Skeletal muscle tissue (tissue), 4 donors: ENCODE measurements around the gene MBNL2. TPM values are rescaled to one million over a fixed set of nuclear protein-coding genes. Genes with fewer than 3 reads are reported as not detected.

Experiments
- H3K27ac ChIP-seq: one replicate; pipeline ENCODE4 v1.7.0; 2013; ENCODE audit warnings: mild to moderate bottlenecking, low read depth, low read length, inconsistent platforms
- H3K27me3 ChIP-seq, 3 donors: one replicate each; pipeline ENCODE4 v1.7.0; 2013; ENCODE audit warnings: low read length in 3 of 3; ENCODE audit not compliant: control insufficient read depth in 3 of 3, insufficient read depth in 3 of 3
- H3K36me3 ChIP-seq, 3 donors: one replicate each; pipeline ENCODE4 v1.7.0; 2013; ENCODE audit warnings: low read length in 3 of 3; ENCODE audit not compliant: control insufficient read depth in 3 of 3, insufficient read depth in 3 of 3
- H3K4me1 ChIP-seq, 3 donors: one replicate each; pipeline ENCODE4 v1.7.0; 2013; ENCODE audit warnings: low read length in 3 of 3, mild to moderate bottlenecking in 3 of 3; ENCODE audit not compliant: control insufficient read depth in 3 of 3, insufficient read depth in 3 of 3
- H3K4me3 ChIP-seq, 3 donors: one replicate each; pipeline ENCODE4 v1.7.0; 2013; ENCODE audit warnings: low read length in 3 of 3
- H3K9ac ChIP-seq, 3 donors: one replicate each; pipeline ENCODE4 v1.7.0; 2013; ENCODE audit warnings: low read length in 3 of 3, mild to moderate bottlenecking in 3 of 3, moderate library complexity in 2 of 3, low read depth in 1 of 3
- H3K9me3 ChIP-seq, 3 donors: one replicate each; pipeline ENCODE4 v1.7.0; 2013; ENCODE audit warnings: low read length in 3 of 3; ENCODE audit not compliant: control insufficient read depth in 3 of 3
- total RNA-seq: library from RNA; depleted of rRNA; stranded (reverse); fragments of >200 nt; gene quantifications from one replicate; pipeline ENCODE4 v1.2.3, GENCODE V29; 2014
- donor health status: Osteomylitis.

The MBNL2 gene
- total RNA-seq, 1 donor from 2014 or later: 30.3 TPM

- no peaks in the 10 kb centered on the region for H3K36me3 ChIP-seq
- H3K9ac ChIP-seq: no peak overlapping the region
- H3K4me1 ChIP-seq: no peaks in the 10 kb centered on the region
- H3K27me3 ChIP-seq: no peaks in the 10 kb centered on the region
- H3K27ac ChIP-seq: no peak overlapping the region
- no peak overlapping the region for H3K4me3 ChIP-seq
- H3K9me3 ChIP-seq: no peaks in the 10 kb centered on the region
These were observed 31.0 kb upstream of the MBNL2 start for GRCh38 chr13:97191142-97191541.

- no peaks in the 10 kb centered on the region for H3K4me1 ChIP-seq
- no peaks in the 10 kb centered on the region for H3K36me3 ChIP-seq
- no peak overlapping the region for H3K27ac ChIP-seq
- no peak overlapping the region for H3K9ac ChIP-seq
- no peak overlapping the region for H3K4me3 ChIP-seq
- no peaks in the 10 kb centered on the region for H3K27me3 ChIP-seq
- H3K9me3 ChIP-seq: no peaks in the 10 kb centered on the region
These were observed 30.5 kb upstream of the MBNL2 start for GRCh38 chr13:97191615-97192014.

DNA sequence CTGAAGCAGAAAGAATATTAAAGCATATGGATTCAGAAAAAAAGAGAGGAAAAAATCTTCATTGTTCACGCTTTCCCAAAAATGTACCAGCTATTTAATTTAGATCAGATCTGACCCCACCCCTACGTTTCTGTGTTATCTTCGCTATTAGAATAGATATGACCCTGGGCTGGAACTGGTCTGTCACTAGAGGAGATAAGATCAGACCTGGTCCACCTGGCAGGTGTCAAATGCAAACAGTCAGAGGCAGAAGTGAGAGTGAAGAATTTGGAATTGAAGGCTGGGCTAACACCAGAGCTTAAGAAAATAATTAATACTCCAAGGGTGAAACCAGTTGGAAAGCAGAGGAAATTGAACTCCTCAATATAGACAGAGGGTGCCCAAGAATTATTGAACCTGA is 30.0 kb upstream of the MBNL2 start:
- Histone ChIP-seq H3K4me3 (no peak overlapping the region), H3K9me3 (no peaks in the 10 kb centered on the region), H3K27ac (no peak overlapping the region), H3K27me3 (no peaks in the 10 kb centered on the region), H3K9ac (no peak overlapping the region), H3K36me3 (no peaks in the 10 kb centered on the region), H3K4me1 (no peaks in the 10 kb centered on the region)

DNA sequence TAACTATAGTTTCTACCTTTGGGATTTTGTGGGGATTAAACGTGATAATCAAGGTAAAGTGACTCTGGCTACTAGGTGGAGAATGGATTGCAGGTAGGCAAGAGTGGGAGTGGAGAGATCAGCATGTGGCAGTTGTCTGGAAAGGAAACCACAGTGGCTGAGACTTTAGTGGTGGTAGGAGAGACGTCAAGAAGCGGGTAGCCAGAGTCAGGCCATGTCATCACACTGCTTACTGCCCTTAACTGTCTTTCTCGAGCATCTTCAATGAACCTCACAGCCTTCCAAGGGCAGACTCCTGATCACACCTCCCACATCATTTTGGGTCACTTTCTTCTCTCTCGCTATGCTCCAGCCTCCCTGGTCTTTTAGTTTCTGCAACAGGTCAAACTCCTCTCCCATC is 28.6 kb upstream of the MBNL2 start:
- no peak overlapping the region for H3K9ac ChIP-seq
- H3K36me3 ChIP-seq: no peaks in the 10 kb centered on the region
- no peak overlapping the region for H3K27ac ChIP-seq
- no peak overlapping the region for H3K4me3 ChIP-seq
- H3K9me3 ChIP-seq: no peaks in the 10 kb centered on the region
- no peaks in the 10 kb centered on the region for H3K27me3 ChIP-seq
- H3K4me1 ChIP-seq: no peaks in the 10 kb centered on the region

- no peaks in the 10 kb centered on the region for H3K36me3 ChIP-seq
- no peaks in the 10 kb centered on the region for H3K9me3 ChIP-seq
- H3K4me1 ChIP-seq: no peaks in the 10 kb centered on the region
- no peak overlapping the region for H3K9ac ChIP-seq
- no peak overlapping the region for H3K27ac ChIP-seq
- H3K27me3 ChIP-seq: no peaks in the 10 kb centered on the region
- H3K4me3 ChIP-seq: no peak overlapping the region
These were observed 27.7 kb upstream of the MBNL2 start for GRCh38 chr13:97194479-97194878.

DNA sequence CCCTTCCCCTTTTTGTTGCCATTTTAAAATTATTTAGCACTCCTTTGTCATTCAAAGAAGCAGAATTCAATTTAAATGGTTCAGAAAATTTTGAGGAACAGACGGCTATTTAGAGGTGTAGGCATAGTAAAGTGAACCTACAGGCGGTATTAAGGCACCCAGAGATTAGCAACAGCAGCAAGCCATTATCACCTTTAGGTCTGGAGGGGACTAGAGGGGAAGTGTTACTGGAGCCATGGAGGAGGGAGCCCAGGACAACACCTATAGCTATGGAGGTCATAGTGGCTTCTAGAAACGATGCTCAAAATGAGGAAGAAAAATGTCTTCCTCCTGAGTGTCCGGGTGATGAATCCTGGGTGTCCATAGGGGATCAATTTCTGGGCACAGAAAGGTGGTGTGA is 25.8 kb upstream of the MBNL2 start:
- Histone ChIP-seq H3K9ac (no peak overlapping the region), H3K4me3 (no peak overlapping the region), H3K36me3 (no peaks in the 10 kb centered on the region), H3K4me1 (no peaks in the 10 kb centered on the region), H3K27me3 (no peaks in the 10 kb centered on the region), H3K27ac (no peak overlapping the region), H3K9me3 (no peaks in the 10 kb centered on the region)

DNA sequence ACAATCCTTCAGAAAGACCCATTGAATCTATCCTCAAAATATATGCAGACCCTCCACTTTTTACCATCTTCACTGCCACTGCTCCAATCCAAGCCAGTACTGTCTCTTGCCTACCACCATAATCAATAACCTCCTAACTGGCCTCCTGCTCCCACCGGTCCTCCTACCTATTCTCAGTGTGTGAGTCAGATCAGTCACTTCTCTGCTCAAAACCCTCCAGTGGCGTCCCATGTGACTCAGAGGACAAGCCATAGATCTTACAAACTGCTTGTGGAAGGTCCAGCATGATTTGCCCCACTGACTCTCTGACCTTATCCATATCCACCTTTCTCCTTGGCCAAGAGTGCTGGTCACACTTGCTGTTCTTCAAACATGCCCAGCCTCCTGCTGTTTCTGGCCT is 23.4 kb upstream of the MBNL2 start:
- H3K4me1 ChIP-seq: no peaks in the 10 kb centered on the region
- H3K4me3 ChIP-seq: no peak overlapping the region
- no peaks in the 10 kb centered on the region for H3K36me3 ChIP-seq
- no peak overlapping the region for H3K27ac ChIP-seq
- no peaks in the 10 kb centered on the region for H3K9me3 ChIP-seq
- no peaks in the 10 kb centered on the region for H3K27me3 ChIP-seq
- no peak overlapping the region for H3K9ac ChIP-seq

- Histone ChIP-seq H3K27me3 (no peaks in the 10 kb centered on the region), H3K9ac (no peak overlapping the region), H3K4me1 (no peaks in the 10 kb centered on the region), H3K27ac (no peak overlapping the region), H3K9me3 (no peaks in the 10 kb centered on the region), H3K36me3 (no peaks in the 10 kb centered on the region), H3K4me3 (no peak overlapping the region)
These were observed 22.7 kb upstream of the MBNL2 start for GRCh38 chr13:97199451-97199850.

DNA sequence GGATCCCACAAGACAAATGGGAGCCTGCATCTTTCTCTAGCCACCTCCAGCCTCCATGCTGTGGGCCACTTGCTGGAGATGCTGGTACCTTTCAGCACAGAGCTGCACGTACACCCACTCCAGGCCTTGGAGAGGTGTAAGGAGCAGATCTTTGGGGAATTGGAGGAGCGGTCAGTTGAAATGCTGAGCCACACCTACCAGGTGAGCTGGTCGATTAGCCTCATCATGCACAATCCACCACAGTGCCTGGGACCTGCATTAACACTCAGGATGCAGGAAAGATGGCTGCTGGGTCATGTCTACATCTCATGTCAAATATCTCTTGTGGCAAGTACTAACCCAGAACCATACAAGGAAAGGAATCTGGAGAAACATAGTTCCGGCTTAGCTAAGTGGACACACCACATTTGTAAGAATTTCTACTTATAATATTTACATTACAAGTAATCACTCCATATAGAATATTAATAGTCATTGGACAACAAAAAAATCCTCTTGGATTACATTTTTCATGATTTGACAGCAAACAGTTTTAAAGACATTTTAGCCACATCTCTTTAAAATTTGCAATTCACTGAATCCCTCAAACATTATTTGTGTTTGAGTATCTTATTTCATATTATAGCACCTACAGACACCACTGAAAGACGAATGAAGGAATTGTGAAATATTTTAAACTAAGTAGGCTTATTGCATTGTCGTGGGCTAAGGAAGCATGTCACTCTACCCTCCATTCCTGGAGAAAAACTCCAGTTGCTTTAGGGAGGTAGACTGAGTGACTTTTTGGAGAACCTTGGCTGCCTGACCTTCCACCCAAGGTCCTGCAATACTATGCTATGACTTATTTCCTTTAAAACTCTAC is 21.8 kb upstream of the MBNL2 start:
- Histone ChIP-seq H3K9ac (no peak overlapping the region), H3K4me3 (no peak overlapping the region), H3K27me3 (no peaks in the 10 kb centered on the region), H3K4me1 (no peaks in the 10 kb centered on the region), H3K36me3 (no peaks in the 10 kb centered on the region), H3K27ac (no peak overlapping the region), H3K9me3 (no peaks in the 10 kb centered on the region)

DNA sequence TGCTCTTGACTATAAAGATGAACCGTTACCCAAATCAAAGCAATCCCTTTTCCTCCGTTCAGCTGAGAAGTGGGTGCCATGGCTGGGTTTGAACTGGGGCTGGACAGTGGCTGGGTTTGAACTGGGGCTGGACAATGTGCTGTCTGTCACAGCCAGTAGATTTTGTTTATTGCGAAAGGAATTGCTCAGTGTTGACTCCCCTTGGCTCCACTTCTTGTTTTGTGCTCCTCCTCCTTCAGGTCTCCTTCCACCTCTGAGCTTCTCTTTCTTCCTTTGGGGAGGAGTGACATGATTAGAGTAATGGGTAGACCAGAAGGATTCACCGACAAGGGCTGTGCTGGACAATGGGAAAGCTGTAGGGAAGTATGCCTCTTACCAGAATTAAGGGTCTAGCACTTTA is 19.4 kb upstream of the MBNL2 start:
- Histone ChIP-seq H3K4me1 (no peaks in the 10 kb centered on the region), H3K27me3 (no peaks in the 10 kb centered on the region), H3K9ac (no peak overlapping the region), H3K36me3 (no peaks in the 10 kb centered on the region), H3K27ac (no peak overlapping the region), H3K4me3 (no peak overlapping the region), H3K9me3 (no peaks in the 10 kb centered on the region)
